Measurements from ENCODE around the gene CCL14. TPM values are rescaled to one million over a fixed set of nuclear protein-coding genes. Genes with fewer than 3 reads are reported as not detected.

CCL14 gene
- total and polyA plus RNA-seq, 4 donors = 2.9 to 66.0 (median 28.3) TPM

DNA sequence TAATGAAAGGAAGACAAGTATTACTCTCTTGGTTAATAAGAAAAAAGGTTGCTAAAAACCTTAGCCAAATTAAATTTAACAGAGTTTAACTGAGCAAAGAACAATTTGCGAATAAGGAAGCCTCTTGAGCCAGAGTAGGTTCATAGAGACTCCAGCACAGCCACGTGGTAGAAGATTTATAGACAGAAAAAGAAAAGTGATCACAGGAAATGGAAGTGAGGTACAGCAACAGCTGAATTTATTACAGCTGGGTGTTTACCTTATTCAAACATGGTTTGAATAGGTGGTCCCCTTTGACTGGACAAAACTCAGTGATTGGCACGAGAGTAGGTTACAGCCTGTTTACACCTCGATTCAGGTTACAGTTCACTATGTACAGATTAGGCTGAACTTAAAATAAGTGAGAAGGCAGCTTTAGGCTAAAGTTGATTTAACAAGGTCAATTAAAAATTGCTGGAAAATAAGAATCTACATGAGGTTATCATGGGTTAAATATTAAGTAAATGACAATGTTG lies 18.1 kb upstream of the CCL14 start:
- H3K4me3 ChIP-seq = no peak overlapping the region
- DNase-seq (no peak), ATAC-seq (ENCODE audit: insufficient read depth, low FRiP score) (no peak)
- no peak overlapping the region for H3K27ac ChIP-seq (ENCODE audit: low read depth in 1 of 2, low read length in 1 of 2)
- H3K36me3 ChIP-seq (ENCODE audit: control insufficient read depth in 4 of 4, insufficient read depth in 4 of 4, low read length in 4 of 4) = no peaks in the 10 kb centered on the region
- H3K9me3 ChIP-seq (ENCODE audit: control insufficient read depth in 4 of 4, insufficient read depth in 3 of 4, low read length in 3 of 4) = peaks cover 0 to 3% (median 1%) of the 10 kb centered on the region in 4 donors
- TF ChIP-seq, protein P1, sequence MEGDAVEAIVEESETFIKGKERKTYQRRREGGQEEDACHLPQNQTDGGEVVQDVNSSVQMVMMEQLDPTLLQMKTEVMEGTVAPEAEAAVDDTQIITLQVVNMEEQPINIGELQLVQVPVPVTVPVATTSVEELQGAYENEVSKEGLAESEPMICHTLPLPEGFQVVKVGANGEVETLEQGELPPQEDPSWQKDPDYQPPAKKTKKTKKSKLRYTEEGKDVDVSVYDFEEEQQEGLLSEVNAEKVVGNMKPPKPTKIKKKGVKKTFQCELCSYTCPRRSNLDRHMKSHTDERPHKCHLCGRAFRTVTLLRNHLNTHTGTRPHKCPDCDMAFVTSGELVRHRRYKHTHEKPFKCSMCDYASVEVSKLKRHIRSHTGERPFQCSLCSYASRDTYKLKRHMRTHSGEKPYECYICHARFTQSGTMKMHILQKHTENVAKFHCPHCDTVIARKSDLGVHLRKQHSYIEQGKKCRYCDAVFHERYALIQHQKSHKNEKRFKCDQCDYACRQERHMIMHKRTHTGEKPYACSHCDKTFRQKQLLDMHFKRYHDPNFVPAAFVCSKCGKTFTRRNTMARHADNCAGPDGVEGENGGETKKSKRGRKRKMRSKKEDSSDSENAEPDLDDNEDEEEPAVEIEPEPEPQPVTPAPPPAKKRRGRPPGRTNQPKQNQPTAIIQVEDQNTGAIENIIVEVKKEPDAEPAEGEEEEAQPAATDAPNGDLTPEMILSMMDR (IDR thresholded peaks at IDR 0.05; ENCODE audit: control extremely low read depth, extremely low read depth) = no peak
- WGBS, 2 donors = 30 to 41% methylated on average over 4 of the region's 4 CpGs
- no peak overlapping the region for H3K9ac ChIP-seq (ENCODE audit: insufficient read depth in 1 of 2, low read length in 2 of 2)
- H3K4me1 ChIP-seq (ENCODE audit: control insufficient read depth in 5 of 5, insufficient read depth in 5 of 5, low read length in 5 of 5) = peaks cover 0 to 9% (median 0%) of the 10 kb centered on the region in 5 donors
- H3K27me3 ChIP-seq (ENCODE audit: control insufficient read depth in 3 of 3, insufficient read depth in 3 of 3, low read length in 2 of 3) = no peaks in the 10 kb centered on the region

GRCh38 chr17:36002631-36003030 lies 16.1 kb upstream of the CCL14 start:
- no peak for DNase-seq
- TF ChIP-seq, protein P1 (IDR thresholded peaks at IDR 0.05; ENCODE audit: control extremely low read depth, extremely low read depth) = no peak
- 92 to 95% methylated on average over 7 of the region's 7 CpGs for WGBS, 2 donors

DNA sequence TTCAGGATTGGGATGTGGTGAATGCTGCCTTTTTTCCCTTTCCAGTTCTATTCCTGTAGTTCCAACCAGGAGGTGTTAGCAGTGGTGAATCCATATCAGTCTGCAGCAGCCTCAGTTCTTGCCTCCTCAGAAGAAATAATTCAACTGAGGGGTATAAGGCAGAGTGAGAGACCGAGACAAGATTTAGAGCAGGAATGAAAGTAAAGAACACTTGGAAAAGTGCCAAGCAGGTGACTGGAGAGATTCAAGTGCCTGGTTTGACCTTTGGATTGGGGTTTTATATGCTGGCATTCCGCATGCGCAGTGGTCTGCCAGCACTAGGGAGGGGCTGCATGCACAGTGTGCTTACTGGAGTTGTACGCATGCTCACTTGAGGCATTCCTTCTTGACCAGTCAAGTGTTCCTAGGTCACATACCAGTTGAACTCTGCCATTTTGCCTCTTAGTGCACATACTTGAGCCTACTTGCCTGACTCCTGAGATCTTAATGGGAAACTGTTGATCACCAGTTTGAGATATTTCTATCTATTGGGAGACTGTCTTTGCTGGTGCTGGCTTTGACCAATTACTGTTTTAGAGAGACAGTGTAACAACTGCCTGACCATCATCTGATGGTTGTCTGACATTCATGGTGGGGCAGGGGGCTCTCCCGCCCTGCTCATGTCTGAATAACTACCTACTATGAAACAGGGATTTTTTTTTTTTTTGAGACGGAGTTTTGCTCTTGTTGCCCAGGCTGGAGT lies 15.5 kb upstream of the CCL14 start:
- Histone ChIP-seq H3K27me3 (ENCODE audit: control insufficient read depth in 3 of 3, insufficient read depth in 3 of 3, low read length in 2 of 3) (no peaks in the 10 kb centered on the region), H3K27ac (ENCODE audit: low read depth in 1 of 2, low read length in 1 of 2) (no peak overlapping the region), H3K9ac (ENCODE audit: insufficient read depth in 1 of 2, low read length in 2 of 2) (no peak overlapping the region), H3K36me3 (ENCODE audit: control insufficient read depth in 4 of 4, insufficient read depth in 4 of 4, low read length in 4 of 4) (no peaks in the 10 kb centered on the region), H3K4me3 (no peak overlapping the region), H3K9me3 (ENCODE audit: control insufficient read depth in 4 of 4, insufficient read depth in 3 of 4, low read length in 3 of 4) (no peaks in the 10 kb centered on the region), H3K4me1 (ENCODE audit: control insufficient read depth in 5 of 5, insufficient read depth in 5 of 5, low read length in 5 of 5) (peaks cover 0 to 9% (median 0%) of the 10 kb centered on the region in 5 donors)
- WGBS, 2 donors = 83 to 89% methylated on average over 6 of the region's 6 CpGs
- TF ChIP-seq, protein P1 (IDR thresholded peaks at IDR 0.05; ENCODE audit: control extremely low read depth, extremely low read depth) = no peak
- ATAC-seq (ENCODE audit: insufficient read depth, low FRiP score) = no peak
- peak; percentile 24 to 51 (median 38) for DNase-seq

More at GRCh38 chr17:36002631-36003030, 16.1 kb upstream of the CCL14 start:
- no peak for ATAC-seq (ENCODE audit: insufficient read depth, low FRiP score)
- Histone ChIP-seq H3K27me3 (ENCODE audit: control insufficient read depth in 3 of 3, insufficient read depth in 3 of 3, low read length in 2 of 3) (no peaks in the 10 kb centered on the region), H3K9me3 (ENCODE audit: control insufficient read depth in 4 of 4, insufficient read depth in 3 of 4, low read length in 3 of 4) (no peaks in the 10 kb centered on the region), H3K4me3 (no peak overlapping the region), H3K36me3 (ENCODE audit: control insufficient read depth in 4 of 4, insufficient read depth in 4 of 4, low read length in 4 of 4) (no peaks in the 10 kb centered on the region), H3K9ac (ENCODE audit: insufficient read depth in 1 of 2, low read length in 2 of 2) (no peak overlapping the region), H3K27ac (ENCODE audit: low read depth in 1 of 2, low read length in 1 of 2) (no peak overlapping the region), H3K4me1 (ENCODE audit: control insufficient read depth in 5 of 5, insufficient read depth in 5 of 5, low read length in 5 of 5) (peaks cover 0 to 9% (median 0%) of the 10 kb centered on the region in 5 donors)

Measured in lung (tissue), 12 donors.